GM21367 (cell line): ENCODE data around the gene MARK4.
"Not testable (repeated sequence)": the region's sequence is repeated elsewhere in the genome, so short reads cannot be mapped to it uniquely, and the experiment has no call there.

Experiments
- ATAC-seq: cut with Tn5 transposase; IDR thresholded peaks from one replicate; pipeline ENCODE4 v1.9.1; 2021; ENCODE audit not compliant: unreplicated experiment

MARK4 gene

GRCh38 chr19:45250832-45251451 is at the start of gene MARK4:
TSS of gene MARK4 (plus strand) at chr19:45251271. CDS start at chr19:45251589, 318 bp downstream.
- no peak for ATAC-seq

GRCh38 chr19:45202637-45203036 is 48.4 kb upstream of the MARK4 start:
- ATAC-seq: no peak

GRCh38 chr19:45205810-45206209 is 45.3 kb upstream of the MARK4 start:
- ATAC-seq: no peak

- ATAC-seq: no peak
Measured at GRCh38 chr19:45206328-45206727, 44.7 kb upstream of the MARK4 start.

- no peak for ATAC-seq
Measured at GRCh38 chr19:45211751-45212381, 39.2 kb upstream of the MARK4 start.

- ATAC-seq: no peak
Measured at GRCh38 chr19:45213031-45213430, 38.0 kb upstream of the MARK4 start.

GRCh38 chr19:45215391-45216191 is 35.5 kb upstream of the MARK4 start:
- no peak for ATAC-seq

- ATAC-seq: no peak
Measured at GRCh38 chr19:45216667-45217066, 34.4 kb upstream of the MARK4 start.

- ATAC-seq: no peak
Measured at GRCh38 chr19:45217193-45217956, 33.7 kb upstream of the MARK4 start.

- no peak for ATAC-seq
Measured at GRCh38 chr19:45217957-45218334, 33.1 kb upstream of the MARK4 start.

- no peak for ATAC-seq
Measured at GRCh38 chr19:45218426-45218825, 32.6 kb upstream of the MARK4 start.

- no peak for ATAC-seq
Measured at GRCh38 chr19:45218911-45219743, 31.9 kb upstream of the MARK4 start.

GRCh38 chr19:45222724-45223123 is 28.3 kb upstream of the MARK4 start:
- ATAC-seq: no peak

- ATAC-seq: no peak
Measured at GRCh38 chr19:45223879-45224278, 27.2 kb upstream of the MARK4 start.

- no peak for ATAC-seq
Measured at GRCh38 chr19:45224645-45225044, 26.4 kb upstream of the MARK4 start.

GRCh38 chr19:45229056-45229455 is 22.0 kb upstream of the MARK4 start:
- not testable (repeated sequence) for ATAC-seq

GRCh38 chr19:45231891-45232290 is 19.2 kb upstream of the MARK4 start:
- ATAC-seq: no peak

- no peak for ATAC-seq
Measured at GRCh38 chr19:45234089-45234869, 16.8 kb upstream of the MARK4 start.

GRCh38 chr19:45235485-45235884 is 15.6 kb upstream of the MARK4 start:
- ATAC-seq: no peak

- no peak for ATAC-seq
Measured at GRCh38 chr19:45238556-45238955, 12.5 kb upstream of the MARK4 start.
